Measurements from ENCODE around the gene ZNF136.

The ZNF136 gene

DNA sequence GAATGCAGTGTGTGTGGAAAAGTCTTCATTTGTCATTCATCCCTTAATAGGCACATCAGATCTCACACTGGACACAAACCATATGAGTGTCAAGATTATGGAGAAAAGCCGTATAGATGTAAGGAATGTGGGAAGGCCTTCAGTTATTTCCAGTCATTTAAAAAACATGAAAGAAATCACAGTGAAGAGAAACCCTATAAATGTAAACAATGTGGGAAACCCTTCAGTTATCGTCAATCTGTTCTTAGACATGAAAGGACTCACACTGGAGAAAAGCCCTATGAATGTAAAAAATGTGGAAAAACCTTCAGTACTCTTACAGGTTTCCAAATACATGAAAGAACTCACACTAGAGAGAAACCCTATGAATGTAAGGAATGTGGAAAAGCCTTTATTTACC is 45.3 kb downstream of the ZNF136 start:
- Histone ChIP-seq H3K79me2 (ENCODE audit: insufficient read depth, low read length) (no peaks in the 10 kb centered on the region), H3K36me3 (ENCODE audit: insufficient read depth, low read length) (no peaks in the 10 kb centered on the region), H3K4me1 (ENCODE audit: insufficient read depth, low read length, poor library complexity, severe bottlenecking) (no peaks in the 10 kb centered on the region), H4K20me1 (ENCODE audit: insufficient read depth, low read length, poor library complexity, severe bottlenecking) (no peaks in the 10 kb centered on the region), H3K9me2 (replicated peaks; ENCODE audit: low read depth, low read length) (no peaks in the 10 kb centered on the region), H3K27me3 (ENCODE audit: insufficient read depth, low read length, poor library complexity, severe bottlenecking) (no peaks in the 10 kb centered on the region), H2AFZ (ENCODE audit: low read length) (no peak overlapping the region), H3K9ac (ENCODE audit: low read depth, low read length, poor library complexity, severe bottlenecking) (no peak overlapping the region), H3K4me3 (ENCODE audit: low read length, poor library complexity, severe bottlenecking) (no peak overlapping the region), H3K9me3 (ENCODE audit: insufficient read depth, low read depth, low read length) (peaks cover 26% of the 10 kb centered on the region; the same call in 1 of the 2 replicates), H3F3A (ENCODE audit: low read depth) (no peaks in the 10 kb centered on the region), H3K4me2 (ENCODE audit: low read depth, low read length, poor library complexity, severe bottlenecking) (no peak overlapping the region)
- TF ChIP-seq EZH2phosphoT487 (IDR thresholded peaks at IDR 0.05; ENCODE audit: borderline replicate concordance): no peak
- TF ChIP-seq, protein P1, sequence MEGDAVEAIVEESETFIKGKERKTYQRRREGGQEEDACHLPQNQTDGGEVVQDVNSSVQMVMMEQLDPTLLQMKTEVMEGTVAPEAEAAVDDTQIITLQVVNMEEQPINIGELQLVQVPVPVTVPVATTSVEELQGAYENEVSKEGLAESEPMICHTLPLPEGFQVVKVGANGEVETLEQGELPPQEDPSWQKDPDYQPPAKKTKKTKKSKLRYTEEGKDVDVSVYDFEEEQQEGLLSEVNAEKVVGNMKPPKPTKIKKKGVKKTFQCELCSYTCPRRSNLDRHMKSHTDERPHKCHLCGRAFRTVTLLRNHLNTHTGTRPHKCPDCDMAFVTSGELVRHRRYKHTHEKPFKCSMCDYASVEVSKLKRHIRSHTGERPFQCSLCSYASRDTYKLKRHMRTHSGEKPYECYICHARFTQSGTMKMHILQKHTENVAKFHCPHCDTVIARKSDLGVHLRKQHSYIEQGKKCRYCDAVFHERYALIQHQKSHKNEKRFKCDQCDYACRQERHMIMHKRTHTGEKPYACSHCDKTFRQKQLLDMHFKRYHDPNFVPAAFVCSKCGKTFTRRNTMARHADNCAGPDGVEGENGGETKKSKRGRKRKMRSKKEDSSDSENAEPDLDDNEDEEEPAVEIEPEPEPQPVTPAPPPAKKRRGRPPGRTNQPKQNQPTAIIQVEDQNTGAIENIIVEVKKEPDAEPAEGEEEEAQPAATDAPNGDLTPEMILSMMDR (conservative IDR thresholded peaks at IDR 0.05; ENCODE audit: low read length): no peak

DNA sequence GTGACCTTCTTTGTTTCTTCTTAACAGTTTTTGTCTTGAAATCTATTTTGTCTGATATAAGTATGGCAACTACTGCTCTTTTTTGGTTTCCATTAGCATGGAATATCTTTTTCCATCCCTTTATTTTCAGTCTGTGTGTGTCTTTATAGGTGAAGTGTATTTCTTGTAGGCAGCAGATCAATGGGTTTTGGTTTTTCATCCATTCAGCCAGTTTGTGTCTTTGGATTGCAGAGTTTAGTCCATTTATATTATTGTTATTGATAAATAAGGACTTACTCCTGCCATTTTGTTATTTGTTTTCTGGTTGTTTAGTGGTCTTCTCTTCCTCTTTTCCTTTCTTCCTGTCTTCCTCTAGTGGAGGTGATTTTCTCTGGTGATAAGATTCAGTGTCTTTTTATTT is 54.4 kb downstream of the ZNF136 start:
- Histone ChIP-seq H3K36me3 (ENCODE audit: insufficient read depth, low read length) (no peaks in the 10 kb centered on the region), H3K9me2 (replicated peaks; ENCODE audit: low read depth, low read length) (no peaks in the 10 kb centered on the region), H3F3A (ENCODE audit: low read depth) (no peaks in the 10 kb centered on the region), H4K20me1 (ENCODE audit: insufficient read depth, low read length, poor library complexity, severe bottlenecking) (no peaks in the 10 kb centered on the region), H3K4me1 (ENCODE audit: insufficient read depth, low read length, poor library complexity, severe bottlenecking) (no peaks in the 10 kb centered on the region), H3K79me2 (ENCODE audit: insufficient read depth, low read length) (no peaks in the 10 kb centered on the region), H2AFZ (ENCODE audit: low read length) (no peak overlapping the region), H3K9me3 (ENCODE audit: insufficient read depth, low read depth, low read length) (peaks cover 6% of the 10 kb centered on the region; the same call in 1 of the 2 replicates), H3K4me3 (ENCODE audit: low read length, poor library complexity, severe bottlenecking) (no peak overlapping the region), H3K4me2 (ENCODE audit: low read depth, low read length, poor library complexity, severe bottlenecking) (no peak overlapping the region), H3K9ac (ENCODE audit: low read depth, low read length, poor library complexity, severe bottlenecking) (no peak overlapping the region), H3K27me3 (ENCODE audit: insufficient read depth, low read length, poor library complexity, severe bottlenecking) (no peaks in the 10 kb centered on the region)
- no peak for TF ChIP-seq EZH2phosphoT487 (IDR thresholded peaks at IDR 0.05; ENCODE audit: borderline replicate concordance)
- TF ChIP-seq, protein P1 (conservative IDR thresholded peaks at IDR 0.05; ENCODE audit: low read length): no peak

DNA sequence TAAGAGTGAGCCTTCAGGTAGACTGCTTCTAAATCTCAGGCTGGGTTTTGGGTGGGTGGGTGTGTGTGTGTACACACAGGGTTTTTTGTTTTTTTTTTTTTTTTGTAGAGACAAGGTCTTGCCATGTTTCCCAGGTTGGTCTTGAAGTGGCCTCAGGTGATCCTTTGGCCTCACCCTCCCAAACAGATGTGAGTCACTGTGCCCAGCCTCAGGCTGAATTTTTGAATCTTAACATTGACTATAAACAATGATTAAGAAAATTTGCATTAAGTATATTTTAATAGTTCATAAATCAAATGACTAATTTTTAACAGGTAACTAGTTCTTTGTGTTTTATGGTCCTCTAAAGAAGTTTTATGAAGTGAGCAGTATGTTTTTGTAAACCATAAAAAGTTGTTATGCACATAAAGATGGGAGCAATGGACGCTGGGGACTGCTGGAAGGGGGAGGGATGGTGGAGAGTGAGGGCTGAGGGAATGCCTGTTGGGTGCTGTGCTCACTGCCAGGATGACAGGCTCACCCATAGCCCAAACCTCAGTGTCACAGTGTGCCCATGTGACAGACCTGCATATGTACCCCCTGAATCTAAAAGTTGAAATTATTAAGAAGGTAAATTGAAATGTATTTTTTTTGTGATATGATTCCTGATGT is 60.2 kb downstream of the ZNF136 start:
- Histone ChIP-seq H3K9me3 (ENCODE audit: insufficient read depth, low read depth, low read length) (no peaks in the 10 kb centered on the region; the same call in 1 of the 2 replicates), H4K20me1 (ENCODE audit: insufficient read depth, low read length, poor library complexity, severe bottlenecking) (no peaks in the 10 kb centered on the region), H3F3A (ENCODE audit: low read depth) (no peaks in the 10 kb centered on the region), H3K4me2 (ENCODE audit: low read depth, low read length, poor library complexity, severe bottlenecking) (no peak overlapping the region), H3K27me3 (ENCODE audit: insufficient read depth, low read length, poor library complexity, severe bottlenecking) (no peaks in the 10 kb centered on the region), H3K9ac (ENCODE audit: low read depth, low read length, poor library complexity, severe bottlenecking) (no peak overlapping the region), H3K4me3 (ENCODE audit: low read length, poor library complexity, severe bottlenecking) (no peak overlapping the region), H3K79me2 (ENCODE audit: insufficient read depth, low read length) (no peaks in the 10 kb centered on the region), H3K36me3 (ENCODE audit: insufficient read depth, low read length) (no peaks in the 10 kb centered on the region), H2AFZ (ENCODE audit: low read length) (no peak overlapping the region), H3K4me1 (ENCODE audit: insufficient read depth, low read length, poor library complexity, severe bottlenecking) (no peaks in the 10 kb centered on the region), H3K9me2 (replicated peaks; ENCODE audit: low read depth, low read length) (no peaks in the 10 kb centered on the region)
- no peak for TF ChIP-seq EZH2phosphoT487 (IDR thresholded peaks at IDR 0.05; ENCODE audit: borderline replicate concordance)
- TF ChIP-seq, protein P1 (conservative IDR thresholded peaks at IDR 0.05; ENCODE audit: low read length): no peak
